ENCODE data around the gene PAFAH1B2. TPM values are rescaled to one million over a fixed set of nuclear protein-coding genes. Genes with fewer than 3 reads are reported as not detected.
"Not testable (repeated sequence)": the region's sequence is repeated elsewhere in the genome, so short reads cannot be mapped to it uniquely, and the experiment has no call there.

The PAFAH1B2 gene
- polyA plus RNA-seq, 10 donors = 40.7 to 57.2 (median 48.9) TPM

- no peak for DNase-seq
Observed at GRCh38 chr11:117126223-117126965, 17.7 kb upstream of the PAFAH1B2 start.

- no peak for DNase-seq
Observed at GRCh38 chr11:117127171-117127901, 16.8 kb upstream of the PAFAH1B2 start.

GRCh38 chr11:117128289-117128688, 15.8 kb upstream of the PAFAH1B2 start:
- no peak for DNase-seq

GRCh38 chr11:117130396-117130795, 13.7 kb upstream of the PAFAH1B2 start:
- not testable (repeated sequence) for DNase-seq

- no peak for DNase-seq
Observed at GRCh38 chr11:117130879-117131278, 13.2 kb upstream of the PAFAH1B2 start.

GRCh38 chr11:117134431-117134830, 9.7 kb upstream of the PAFAH1B2 start:
- DNase-seq = no peak

GRCh38 chr11:117134979-117135378, 9.1 kb upstream of the PAFAH1B2 start:
- not testable (repeated sequence) for DNase-seq

GRCh38 chr11:117137223-117138086, 6.6 kb upstream of the PAFAH1B2 start:
- not testable (repeated sequence) for DNase-seq

GRCh38 chr11:117143390-117143789, 697 bp upstream of the PAFAH1B2 start:
- peak in 2 of 3 donors; percentile 53 to 75 for DNase-seq

GRCh38 chr11:117144477-117145392, 648 bp downstream of the PAFAH1B2 start:
- peak; percentile 44 to 68 (median 47) for DNase-seq

- DNase-seq = peak in 1 of 3 donors; percentile 9
Observed at GRCh38 chr11:117145393-117145761, 1.3 kb downstream of the PAFAH1B2 start.

- DNase-seq = no peak
Observed at GRCh38 chr11:117146521-117146920, 2.4 kb downstream of the PAFAH1B2 start.

GRCh38 chr11:117152066-117152465, 8.0 kb downstream of the PAFAH1B2 start:
- DNase-seq = no peak

GRCh38 chr11:117154468-117154867, 10.4 kb downstream of the PAFAH1B2 start:
- no peak for DNase-seq

GRCh38 chr11:117157507-117157906, 13.4 kb downstream of the PAFAH1B2 start:
- DNase-seq = no peak

- DNase-seq = no peak
Observed at GRCh38 chr11:117159892-117160291, 15.8 kb downstream of the PAFAH1B2 start.

GRCh38 chr11:117160826-117161225, 16.7 kb downstream of the PAFAH1B2 start:
- no peak for DNase-seq

- DNase-seq = no peak
Observed at GRCh38 chr11:117166491-117166890, 22.4 kb downstream of the PAFAH1B2 start.

- no peak for DNase-seq
Observed at GRCh38 chr11:117169736-117170135, 25.6 kb downstream of the PAFAH1B2 start.

- no peak for DNase-seq
Observed at GRCh38 chr11:117170210-117170609, 26.1 kb downstream of the PAFAH1B2 start.

- DNase-seq = no peak
Observed at GRCh38 chr11:117171007-117171403, 26.9 kb downstream of the PAFAH1B2 start.

All from muscle of back (tissue), 11 donors.